Measurements from ENCODE around the gene SCYGR2. TPM values are rescaled to one million over a fixed set of nuclear protein-coding genes. Genes with fewer than 3 reads are reported as not detected.

The SCYGR2 gene
- total and polyA plus RNA-seq, 2 of the 8 experiments (the other 6 are each of a cell fraction or from before 2014, with no cell fraction given), result not detected

DNA sequence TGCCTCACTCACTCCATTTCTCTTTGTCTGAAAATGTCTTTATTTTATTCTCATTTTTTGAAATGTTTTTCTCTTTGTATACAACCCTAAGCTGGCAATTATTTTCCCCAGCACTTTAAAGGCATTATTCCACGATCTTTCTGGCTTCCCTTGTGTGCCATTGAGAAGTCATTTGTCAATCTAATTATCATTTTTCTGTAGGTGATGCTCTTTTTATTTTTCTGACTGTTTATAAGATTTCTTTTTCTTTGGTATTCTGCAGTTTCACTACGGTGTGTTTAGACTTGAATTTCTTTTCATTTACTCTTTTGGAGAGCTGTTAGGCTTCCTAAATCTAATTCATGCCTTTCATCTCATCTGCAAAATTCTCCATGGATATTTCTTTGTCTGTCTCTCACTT lies 26.7 kb downstream of the SCYGR2 start:
- Histone ChIP-seq H3K4me2 (ENCODE audit: insufficient read depth in 1 of 2, low read depth in 2 of 2, low read length in 2 of 2) (no peak overlapping the region), H3K9me3 (ENCODE audit: insufficient read depth in 2 of 2, low read depth in 1 of 2, low read length in 1 of 2) (no peaks in the 10 kb centered on the region), H2BK120ac (replicated peaks; ENCODE audit: low read depth, low read length) (no peak overlapping the region), H3K27ac (ENCODE audit: low read depth, low read length) (no peak overlapping the region), H3K36me3 (ENCODE audit: control insufficient read depth in 2 of 4, insufficient read depth in 4 of 4, low read length in 3 of 4) (no peaks in the 10 kb centered on the region), H4K8ac (ENCODE audit: extremely low read depth, insufficient read depth, low read length) (no peak overlapping the region), H3K9ac (replicated peaks in 1 of 4; ENCODE audit: extremely low read depth in 1 of 4, low read depth in 3 of 4, low read length in 3 of 4) (no peak overlapping the region), H2AFZ (ENCODE audit: low read length) (no peak overlapping the region), H3K23ac (ENCODE audit: insufficient read length) (no peak overlapping the region), H3K79me1 (ENCODE audit: low read depth, low read length) (no peaks in the 10 kb centered on the region; the same call in 1 of the 2 replicates), H2BK15ac (ENCODE audit: low read length) (no peak overlapping the region), H3K18ac (ENCODE audit: extremely low read depth, low read length) (no peak overlapping the region), H4K20me1 (replicated peaks in 1 of 2; ENCODE audit: control insufficient read depth in 1 of 2, insufficient read depth in 2 of 2, low read length in 2 of 2) (no peaks in the 10 kb centered on the region), H3K4me1 (replicated peaks in 1 of 4; ENCODE audit: control insufficient read depth in 3 of 4, insufficient read depth in 4 of 4, low read length in 3 of 4) (no peaks in the 10 kb centered on the region; a peak in 1 of 7 replicates), H3K23me2 (ENCODE audit: low read depth, low read length) (no peaks in the 10 kb centered on the region; the same call in 1 of the 2 replicates), H3K56ac (replicated peaks; ENCODE audit: insufficient read length, low read depth, low read length) (no peak overlapping the region), H4K91ac (replicated peaks; ENCODE audit: insufficient read length, low read length) (no peak overlapping the region), H3K14ac (ENCODE audit: insufficient read length) (no peak overlapping the region), H3K79me2 (ENCODE audit: control insufficient read depth in 1 of 2, insufficient read depth in 2 of 2, low read length in 2 of 2) (no peaks in the 10 kb centered on the region), H2AK5ac (ENCODE audit: low read depth, low read length) (no peak overlapping the region), H4K5ac (ENCODE audit: insufficient read length, low read depth, low read length) (no peak overlapping the region), H2BK12ac (ENCODE audit: low read depth, low read length) (no peak overlapping the region), H3K4me3 (ENCODE audit: extremely low read depth in 1 of 4, insufficient read depth in 2 of 4, low read depth in 3 of 4, low read length in 4 of 4) (no peak overlapping the region), H3K4ac (replicated peaks; ENCODE audit: insufficient read length, low read depth, low read length) (no peak overlapping the region), H3K27me3 (replicated peaks in 1 of 4; ENCODE audit: control insufficient read depth in 3 of 4, extremely low read depth in 1 of 4, insufficient read depth in 3 of 4, low read length in 3 of 4) (no peaks in the 10 kb centered on the region), H2BK5ac (ENCODE audit: low read depth, low read length) (no peak overlapping the region), H2BK20ac (ENCODE audit: low read length) (no peak overlapping the region)
- CTCF ChIA-PET (ENCODE audit: partially characterized antibody), result interaction anchor here (0.5 to 1.2 kb wide), 2 partner anchors 32 to 243 kb away, joined by 4 to 5 read pairs; no protein-coding TSS in a partner anchor
- no peak for FAIRE-seq
- TF ChIP-seq PHF8 (conservative IDR thresholded peaks at IDR 0.05; ENCODE audit: low read depth, low read length) (no peak), BACH1 (IDR thresholded peaks at IDR 0.05; ENCODE audit: low read length) (no peak), MAFK (IDR thresholded peaks at IDR 0.05; ENCODE audit: low read depth, low read length) (no peak), KDM4A (IDR thresholded peaks at IDR 0.05; ENCODE audit: low read depth, low read length, severe bottlenecking) (no peak), TAF7 (optimal IDR thresholded peaks at IDR 0.05; ENCODE audit: borderline replicate concordance, low read depth, low read length) (no peak), EGR1 (IDR thresholded peaks at IDR 0.05; ENCODE audit: borderline replicate concordance, low read depth, low read length) (no peak), NANOG (IDR thresholded peaks at IDR 0.05; ENCODE audit: insufficient read depth, low read depth, low read length, poor library complexity, severe bottlenecking) (no peak), RBBP5 (IDR thresholded peaks at IDR 0.05; ENCODE audit: borderline replicate concordance, low read depth, low read length) (no peak)
- WGBS, 2 experiments (ENCODE audit: extremely low coverage in 1 of 2, insufficient coverage in 1 of 2, insufficient read length in 1 of 2, insufficient replicate concordance in 2 of 2, low coverage in 1 of 2, low lambda C conversion rate in 2 of 2, missing lambda C conversion rate in 1 of 2), result 87% methylated on average over 2 of the region's 2 CpGs; no CpG with 5 or more reads in 1 of the 2 experiments
- POLR2A ChIA-PET (ENCODE audit: partially characterized antibody), result no interaction called here
- DNase-seq (ENCODE audit: low read depth in 1 of 2, low spot score in 2 of 2), result no peak
